ENCODE results near the gene EP400. TPM values are rescaled to one million over a fixed set of nuclear protein-coding genes. Genes with fewer than 3 reads are reported as not detected.

Gene EP400
- total RNA-seq, 1 donor from 2014 or later: 35.9 TPM

- no peak overlapping the region for H3K27ac Mint-ChIP-seq (ENCODE audit: unreplicated experiment)
- H3K36me3 Mint-ChIP-seq (ENCODE audit: low read depth): peaks cover 28% of the 10 kb centered on the region
- TF ChIP-seq CTCF (IDR thresholded peaks at IDR 0.05): no peak
- no peaks in the 10 kb centered on the region for H3K9me3 Mint-ChIP-seq (ENCODE audit: low read depth)
- H3K27me3 Mint-ChIP-seq (ENCODE audit: low read depth): no peaks in the 10 kb centered on the region
- peaks cover 4% of the 10 kb centered on the region for H3K4me1 Mint-ChIP-seq (ENCODE audit: low read depth)
- no peak overlapping the region for H3K4me3 Mint-ChIP-seq (ENCODE audit: unreplicated experiment)
- no peak for DNase-seq (ENCODE audit: low spot score)
Measured at GRCh38 chr12:132070298-132070697, 120.6 kb downstream of the EP400 start.

- Mint-ChIP-seq H3K36me3 (ENCODE audit: low read depth) (peaks cover 30% of the 10 kb centered on the region), H3K27ac (ENCODE audit: unreplicated experiment) (no peak overlapping the region), H3K4me3 (ENCODE audit: unreplicated experiment) (no peak overlapping the region), H3K9me3 (ENCODE audit: low read depth) (no peaks in the 10 kb centered on the region), H3K27me3 (ENCODE audit: low read depth) (no peaks in the 10 kb centered on the region), H3K4me1 (ENCODE audit: low read depth) (peaks cover 2% of the 10 kb centered on the region)
- no peak for DNase-seq (ENCODE audit: low spot score)
- TF ChIP-seq CTCF (IDR thresholded peaks at IDR 0.05): no peak
Measured at GRCh38 chr12:132071040-132071810, 121.5 kb downstream of the EP400 start.

- Mint-ChIP-seq H3K9me3 (ENCODE audit: low read depth) (no peaks in the 10 kb centered on the region), H3K27ac (ENCODE audit: unreplicated experiment) (no peak overlapping the region), H3K4me1 (ENCODE audit: low read depth) (no peaks in the 10 kb centered on the region), H3K36me3 (ENCODE audit: low read depth) (peaks cover 26% of the 10 kb centered on the region), H3K4me3 (ENCODE audit: unreplicated experiment) (no peak overlapping the region), H3K27me3 (ENCODE audit: low read depth) (no peaks in the 10 kb centered on the region)
- no peak for DNase-seq (ENCODE audit: low spot score)
- no peak for TF ChIP-seq CTCF (IDR thresholded peaks at IDR 0.05)
Measured at GRCh38 chr12:132071830-132072384, 122.2 kb downstream of the EP400 start.

- peaks cover 32% of the 10 kb centered on the region for H3K36me3 Mint-ChIP-seq (ENCODE audit: low read depth)
Measured at GRCh38 chr12:132074216-132074615, 124.5 kb downstream of the EP400 start.

More at GRCh38 chr12:132074216-132074615, 124.5 kb downstream of the EP400 start:
- Mint-ChIP-seq H3K4me3 (ENCODE audit: unreplicated experiment) (no peak overlapping the region), H3K4me1 (ENCODE audit: low read depth) (peaks cover 10% of the 10 kb centered on the region), H3K27me3 (ENCODE audit: low read depth) (no peaks in the 10 kb centered on the region), H3K27ac (ENCODE audit: unreplicated experiment) (no peak overlapping the region), H3K9me3 (ENCODE audit: low read depth) (no peaks in the 10 kb centered on the region)
- TF ChIP-seq CTCF (IDR thresholded peaks at IDR 0.05): no peak
- DNase-seq (ENCODE audit: low spot score): no peak

Data from chondrocyte (in vitro differentiated cells).